ENCODE measurements around the gene GPR32. TPM values are rescaled to one million over a fixed set of nuclear protein-coding genes. Genes with fewer than 3 reads are reported as not detected.
"Not testable (repeated sequence)": the region's sequence is repeated elsewhere in the genome, so short reads cannot be mapped to it uniquely, and the experiment has no call there.

Gene GPR32
- polyA plus RNA-seq, 4 donors = not detected

DNA sequence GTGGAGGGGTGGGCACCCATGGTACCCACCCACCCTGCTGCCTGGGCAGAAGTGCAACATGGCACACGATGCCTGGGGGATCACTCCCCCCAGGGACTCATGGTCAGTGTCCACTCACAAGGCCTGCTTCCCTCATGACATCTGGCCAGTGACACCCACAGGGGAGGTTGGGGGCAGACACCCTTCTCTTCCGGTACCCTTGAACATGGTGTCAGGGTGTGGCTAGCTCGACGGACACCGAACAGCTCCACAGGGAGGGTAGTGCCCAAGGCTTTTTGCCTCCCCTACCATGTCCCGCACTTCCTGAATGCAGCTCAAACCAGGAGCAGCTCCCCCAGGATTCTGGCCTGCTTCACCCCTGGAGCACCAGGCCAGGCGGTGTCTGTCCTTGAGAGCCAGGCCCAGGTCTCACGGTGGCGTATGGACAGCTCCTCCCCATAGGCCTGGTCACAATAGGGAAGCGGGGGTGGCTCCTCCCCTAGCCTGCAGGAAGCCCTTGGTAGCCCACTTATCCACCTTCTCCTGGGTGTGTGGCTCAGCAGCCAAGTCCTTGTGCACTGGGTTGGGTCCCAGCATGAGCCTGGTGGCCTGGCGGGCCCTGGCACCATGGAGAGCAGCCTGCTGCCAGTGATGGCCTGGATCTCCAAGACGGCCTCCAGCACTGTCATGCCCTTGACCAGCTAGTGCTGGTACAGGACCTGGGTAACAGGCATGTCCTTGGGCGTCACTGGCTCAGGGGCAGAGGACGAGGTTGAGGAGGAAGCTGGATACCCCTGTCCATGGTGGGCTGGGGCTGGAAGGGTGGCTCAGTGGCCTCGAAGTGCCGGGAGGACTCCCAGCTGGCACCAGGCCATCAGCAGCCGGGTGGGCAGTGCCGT lies 27.8 kb downstream of the GPR32 start:
- no peak for DNase-seq (ENCODE audit: low read depth in 4 of 4, low spot score in 3 of 4)

DNA sequence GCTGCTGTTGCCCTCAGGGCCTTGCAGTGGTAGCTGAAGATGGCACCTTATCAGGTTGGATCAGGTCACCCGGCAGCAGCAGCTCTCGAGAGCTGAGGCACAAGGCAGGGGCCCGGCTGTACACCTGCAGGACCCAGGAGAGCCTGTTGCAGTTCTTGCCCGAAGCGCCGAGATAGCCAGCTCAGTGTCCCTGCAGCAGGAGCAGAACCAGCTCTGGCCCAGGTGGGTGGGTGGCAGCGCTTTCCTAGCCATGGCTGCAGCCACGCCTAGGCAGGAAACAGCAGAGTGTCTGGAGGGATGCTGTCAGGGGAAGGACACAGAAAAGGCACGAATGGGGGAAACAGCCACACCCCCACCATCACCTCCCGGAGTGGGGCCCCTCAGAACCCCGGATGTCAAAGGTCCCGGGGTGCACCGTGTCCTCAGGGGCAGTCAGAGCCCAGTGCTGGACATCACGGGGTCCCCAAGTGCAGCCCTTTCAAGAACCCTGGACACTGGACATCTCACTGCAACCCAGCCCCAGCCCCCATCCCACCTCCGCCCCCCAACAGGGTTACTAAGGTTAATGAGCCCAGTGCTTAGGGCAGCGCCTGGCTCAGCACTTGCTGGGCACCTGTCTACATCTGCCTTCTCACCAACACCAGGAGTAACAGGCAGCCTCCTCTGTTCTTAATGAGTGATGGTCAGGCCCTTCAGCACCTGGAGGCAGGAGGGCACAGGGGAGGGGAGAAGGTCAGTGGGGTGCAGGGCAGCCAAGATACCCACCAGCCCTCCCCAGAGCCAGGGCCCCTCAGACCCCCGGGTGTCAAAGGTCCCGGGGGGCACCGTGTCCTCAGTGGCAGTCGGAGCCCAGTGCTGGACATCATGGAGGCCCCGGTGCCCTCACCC lies 28.6 kb downstream of the GPR32 start:
- no peak for DNase-seq (ENCODE audit: low read depth in 4 of 4, low spot score in 3 of 4)

DNA sequence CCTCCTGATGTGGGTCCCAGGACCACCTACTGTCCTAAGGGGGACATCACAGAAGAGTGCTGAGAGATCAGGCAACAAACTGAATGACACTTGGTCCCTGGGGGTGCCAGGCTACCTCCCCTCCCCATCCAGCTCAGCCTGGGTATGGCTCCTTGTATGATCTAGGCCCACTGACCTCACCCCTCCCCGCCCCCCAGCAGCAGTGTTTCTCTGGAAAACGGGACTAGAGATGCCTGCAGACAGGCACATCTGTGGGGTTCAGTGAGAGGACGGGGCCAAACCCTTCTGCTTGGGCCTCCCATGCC lies 29.2 kb downstream of the GPR32 start:
- no peak for DNase-seq (ENCODE audit: low read depth in 4 of 4, low spot score in 3 of 4)

DNA sequence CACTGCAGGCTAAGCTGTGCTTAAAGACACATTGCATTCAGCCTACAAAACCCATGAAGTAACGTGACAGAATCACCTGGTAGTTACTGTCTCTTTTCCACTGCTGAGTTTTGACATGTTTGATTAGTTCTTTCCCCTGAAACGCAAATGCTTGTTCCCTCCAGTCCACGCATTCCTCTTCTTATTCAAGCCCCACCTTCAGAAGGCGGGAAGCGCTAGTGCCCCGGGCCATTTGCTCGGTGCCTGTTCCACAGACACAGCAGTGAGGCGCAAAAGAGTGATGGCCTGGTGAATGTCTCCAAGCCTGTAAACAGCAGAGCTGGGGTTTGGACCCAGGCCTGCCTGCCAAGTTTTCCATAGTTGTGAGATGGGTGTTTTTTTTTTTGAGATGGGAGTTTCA lies 30.8 kb downstream of the GPR32 start:
- DNase-seq (ENCODE audit: low read depth in 4 of 4, low spot score in 3 of 4) = no peak

DNA sequence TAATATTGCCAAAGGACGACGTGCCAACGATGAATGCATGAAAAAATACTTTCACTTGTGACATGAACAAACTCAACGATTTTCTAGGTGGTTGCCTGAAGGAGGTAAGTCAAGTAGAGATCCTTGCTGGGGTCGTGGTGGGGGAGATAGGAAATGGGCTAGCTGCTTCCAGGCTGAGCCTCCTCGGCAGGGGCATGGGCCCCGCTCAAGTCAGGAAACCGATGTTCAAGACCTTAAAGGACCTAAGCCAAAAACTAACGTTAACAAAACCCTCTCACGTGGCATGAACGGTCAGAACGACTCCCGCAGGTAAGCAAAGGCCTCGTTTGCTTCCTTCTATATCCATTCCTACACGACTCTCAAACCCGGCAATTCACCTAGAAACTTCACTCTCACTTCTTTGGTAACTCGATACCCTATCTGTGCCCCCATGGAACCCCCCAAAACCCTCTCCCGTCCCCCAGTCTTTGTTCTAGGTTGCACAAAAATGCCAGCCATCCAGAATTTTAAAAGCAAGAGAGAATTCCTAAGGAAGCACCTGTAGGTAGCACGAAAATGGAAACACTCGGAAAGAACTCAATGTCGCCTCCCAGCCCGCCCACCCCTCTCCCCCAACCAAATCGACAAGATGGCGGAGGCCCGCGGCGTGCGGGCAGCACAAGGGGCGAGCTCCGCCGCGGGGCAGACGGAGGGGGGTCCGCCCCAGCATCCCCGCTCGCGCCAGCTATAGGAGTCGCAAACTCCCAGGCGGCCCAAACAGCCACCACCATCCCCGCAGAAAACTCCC lies 33.6 kb downstream of the GPR32 start:
- DNase-seq (ENCODE audit: low read depth in 4 of 4, low spot score in 3 of 4) = no peak

DNA sequence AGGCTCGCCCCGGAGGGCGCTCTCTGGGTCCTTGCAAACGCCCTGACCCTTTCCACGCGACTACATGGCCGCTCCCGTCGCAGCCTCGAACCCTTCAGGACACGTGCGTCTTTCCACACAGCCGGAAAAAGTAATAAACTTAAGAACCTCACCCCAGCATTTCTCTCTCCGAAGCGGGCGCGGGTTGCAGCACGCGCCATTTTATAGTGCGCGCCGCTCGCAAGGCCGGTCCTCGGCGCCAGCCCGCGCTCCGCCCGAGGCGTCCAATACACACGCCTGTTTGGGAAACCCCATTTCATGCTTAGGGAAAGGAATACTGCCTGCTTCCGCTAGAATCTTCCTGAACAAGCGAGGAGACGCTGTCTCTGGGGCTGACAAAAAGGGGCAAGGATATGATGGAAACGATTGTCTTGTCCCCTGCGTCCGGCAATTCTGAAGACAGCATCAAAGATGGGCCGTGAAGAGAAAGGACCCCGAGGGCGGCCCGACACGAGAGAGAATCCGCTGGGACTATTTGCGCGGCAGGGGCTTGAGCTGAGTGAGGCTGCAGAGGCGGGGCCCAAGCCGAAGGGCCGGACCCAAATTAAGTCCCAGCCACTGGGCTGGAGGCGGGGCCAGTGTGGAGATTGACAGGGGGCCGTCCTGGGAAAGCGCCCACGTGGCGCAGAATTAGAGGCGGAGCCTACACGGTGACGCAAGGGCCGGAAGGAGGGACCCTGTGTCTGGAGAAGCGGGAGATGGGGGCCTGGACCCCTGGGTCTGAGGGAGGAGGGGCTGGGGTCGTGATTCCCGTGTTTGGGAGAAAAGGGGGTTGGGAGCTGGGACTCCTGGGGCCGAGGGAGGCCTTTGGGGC lies 34.4 kb downstream of the GPR32 start:
- DNase-seq (ENCODE audit: low read depth in 4 of 4, low spot score in 3 of 4) = peak; percentile 97 to 99 (median 98)

DNA sequence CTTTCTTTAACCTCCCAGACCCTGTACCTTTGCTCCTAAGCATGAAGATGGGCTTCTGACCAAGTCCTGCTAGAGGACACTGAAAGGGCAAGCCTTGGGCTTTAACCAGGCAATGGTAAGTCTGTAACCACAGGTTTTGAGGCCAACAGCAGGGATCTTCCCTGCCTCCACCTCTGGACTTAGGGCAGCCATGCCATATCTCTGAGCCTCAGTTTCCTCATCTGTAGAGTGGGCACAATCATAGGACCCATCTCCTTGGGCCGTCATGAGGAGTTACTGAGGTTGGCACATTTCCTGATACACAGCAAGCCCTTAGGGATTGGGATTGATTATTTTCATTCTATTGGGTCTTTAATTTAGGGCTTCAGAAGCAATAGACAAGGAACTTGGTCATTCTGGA lies 38.6 kb downstream of the GPR32 start:
- DNase-seq (ENCODE audit: low read depth in 4 of 4, low spot score in 3 of 4) = no peak

DNA sequence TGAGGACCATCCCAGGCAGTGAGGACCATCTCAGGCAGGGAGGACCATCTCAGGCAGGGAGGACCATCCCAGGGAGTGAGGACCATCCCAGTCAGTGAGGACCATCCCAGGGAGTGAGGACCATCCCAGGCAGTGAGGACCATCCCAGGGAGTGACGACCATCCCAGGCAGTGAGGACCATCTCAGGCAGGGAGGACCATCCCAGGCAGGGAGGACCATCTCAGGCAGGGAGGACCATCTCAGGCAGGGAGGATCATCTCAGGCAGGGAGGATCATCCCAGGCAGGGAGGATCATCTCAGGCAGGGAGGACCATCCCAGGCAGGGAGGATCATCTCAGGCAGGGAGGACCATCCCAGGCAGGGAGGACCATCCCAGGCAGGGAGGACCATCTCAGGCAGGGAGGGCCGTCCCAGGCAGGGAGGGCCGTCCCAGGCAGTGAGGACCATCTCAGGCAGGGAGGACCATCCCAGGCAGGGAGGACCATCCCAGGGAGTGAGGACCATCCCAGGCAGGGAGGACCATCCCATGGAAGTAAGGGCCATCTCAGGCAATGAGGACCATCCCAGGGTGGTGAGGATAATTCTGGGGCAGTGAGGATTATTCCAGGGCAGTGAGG lies 41.5 kb downstream of the GPR32 start:
- DNase-seq (ENCODE audit: low read depth in 4 of 4, low spot score in 3 of 4) = not testable (repeated sequence)

DNA sequence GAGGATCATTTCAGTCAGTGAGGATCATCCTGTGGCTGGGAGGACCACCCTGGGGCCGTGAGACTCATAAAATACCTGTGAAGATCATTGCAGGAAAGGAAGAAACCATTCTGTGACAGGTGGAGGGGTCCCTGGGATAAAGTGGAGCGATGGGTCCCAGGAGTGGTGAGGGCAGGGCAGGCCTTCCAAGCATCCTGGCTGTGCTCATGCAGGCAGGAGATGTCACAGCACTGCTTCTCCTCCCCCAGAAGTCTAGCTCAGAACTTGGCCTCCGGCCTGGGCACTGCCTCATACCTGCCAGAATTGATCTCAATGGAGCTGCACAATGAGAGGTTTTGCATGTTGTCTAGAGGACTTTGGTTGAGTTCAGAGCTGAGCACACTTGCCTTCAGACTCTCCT lies 42.2 kb downstream of the GPR32 start:
- DNase-seq (ENCODE audit: low read depth in 4 of 4, low spot score in 3 of 4) = no peak

DNA sequence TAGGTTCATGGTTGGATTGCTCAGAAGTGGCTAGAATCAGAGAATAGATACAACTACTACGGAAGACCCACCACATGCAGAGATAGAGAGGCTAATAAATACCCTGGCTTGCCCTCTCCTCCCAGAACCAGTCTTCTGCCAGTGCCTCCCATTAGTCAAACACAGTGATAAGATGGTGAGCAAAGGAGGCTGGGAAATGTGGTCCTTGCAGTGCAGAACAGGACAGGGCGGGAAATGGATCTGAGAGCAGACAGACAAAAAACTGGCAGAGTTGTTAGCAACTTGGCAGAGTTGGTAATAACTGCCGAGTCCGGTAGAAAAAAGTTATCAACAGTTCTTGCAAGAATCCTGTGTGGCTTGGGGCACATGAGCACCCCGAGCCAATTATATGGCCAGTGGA lies 44.6 kb downstream of the GPR32 start:
- DNase-seq (ENCODE audit: low read depth in 4 of 4, low spot score in 3 of 4) = no peak

DNA sequence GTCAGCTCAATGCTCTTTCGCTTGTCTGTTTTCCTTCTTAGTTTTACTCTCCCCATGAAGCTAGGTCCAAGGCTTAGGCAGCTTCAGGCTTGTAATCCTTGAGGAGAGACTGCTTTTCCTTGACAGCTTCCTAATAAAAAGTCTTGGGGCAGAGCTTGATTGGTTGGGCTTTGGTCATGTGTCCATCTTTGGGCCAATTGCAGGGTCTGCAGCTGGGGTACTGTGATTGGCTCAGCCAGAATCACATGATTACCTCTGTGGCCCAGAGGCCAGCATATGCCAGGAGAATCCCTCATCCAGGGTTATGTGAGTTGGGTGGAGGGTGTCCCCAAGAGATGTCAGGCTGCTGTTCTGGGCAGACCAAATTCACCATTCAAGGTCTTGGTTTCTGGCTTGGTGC lies 45.2 kb downstream of the GPR32 start:
- DNase-seq (ENCODE audit: low read depth in 4 of 4, low spot score in 3 of 4) = no peak

DNA sequence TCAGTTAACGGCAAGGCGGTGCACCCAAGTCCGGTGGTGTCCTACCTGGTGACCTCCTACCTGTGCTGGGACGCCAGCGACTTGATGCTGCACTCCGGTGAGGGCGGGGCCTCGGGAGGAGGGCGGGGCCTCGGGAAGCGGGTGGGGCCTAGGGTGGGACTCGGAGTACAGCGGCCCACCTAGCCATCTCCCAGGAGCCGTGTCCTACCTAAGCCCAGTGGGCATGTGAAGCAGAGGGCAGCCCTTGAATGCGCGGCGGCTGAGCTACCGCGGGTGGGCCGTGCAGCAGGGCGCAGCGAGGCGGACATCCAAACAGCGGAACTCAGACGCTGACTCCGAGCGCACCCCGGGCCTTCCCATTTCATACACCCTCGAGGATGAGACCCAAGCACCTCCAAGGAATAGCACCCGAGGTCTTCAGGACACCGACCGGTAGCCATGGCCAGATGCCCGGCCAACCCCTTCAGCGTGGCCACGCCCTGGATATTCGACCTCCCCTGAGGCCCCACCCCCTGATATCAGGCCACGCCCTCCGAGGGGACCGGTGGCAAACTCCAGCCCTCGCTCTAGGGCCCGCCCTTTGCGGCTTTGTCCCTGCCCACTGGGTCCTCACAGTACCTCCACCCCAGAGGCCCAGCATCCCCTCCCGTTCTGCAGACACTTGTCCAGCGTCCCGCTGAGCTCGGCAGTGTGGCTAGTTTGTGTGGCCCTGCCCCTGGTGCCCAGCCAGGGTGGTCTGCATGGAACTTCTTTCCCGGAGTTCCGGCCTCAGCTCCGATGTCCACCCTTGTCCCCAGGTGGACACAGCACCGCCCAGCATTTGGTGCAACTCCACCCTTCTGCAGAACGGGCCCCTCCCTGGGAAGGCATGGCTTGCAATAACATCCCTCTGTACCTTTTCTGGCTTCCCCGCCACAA lies 47.9 kb downstream of the GPR32 start:
- no peak for DNase-seq (ENCODE audit: low read depth in 4 of 4, low spot score in 3 of 4)

DNA sequence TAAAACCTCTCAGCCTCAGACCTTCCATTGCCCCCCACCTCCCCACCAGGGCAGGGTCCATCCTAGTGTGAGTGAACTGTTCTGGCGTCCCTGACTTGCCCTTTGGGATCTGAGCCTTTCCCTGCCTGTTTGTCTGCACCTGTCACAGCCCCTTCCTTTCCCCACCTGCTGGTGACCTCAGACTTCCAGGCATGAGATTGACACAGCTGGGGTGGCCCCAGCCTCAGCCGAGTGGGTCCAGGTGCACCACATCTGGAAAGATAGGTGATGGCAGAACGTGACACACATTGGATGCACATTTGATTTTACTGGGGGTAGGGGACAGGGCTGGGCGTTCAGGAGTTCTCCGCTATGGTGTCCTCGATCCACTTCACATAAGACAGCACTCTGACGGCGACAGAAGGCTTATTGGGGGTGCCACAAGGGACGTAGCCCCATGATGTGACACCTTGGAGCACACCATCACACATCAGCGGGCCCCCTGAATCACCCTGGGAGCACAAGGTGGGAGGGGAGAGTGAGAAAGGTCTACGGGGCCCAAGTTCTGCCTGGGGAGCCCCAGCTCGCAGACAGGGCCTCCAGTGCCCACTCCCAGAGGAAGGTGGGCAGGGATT lies 48.7 kb downstream of the GPR32 start:
- no peak for DNase-seq (ENCODE audit: low read depth in 4 of 4, low spot score in 3 of 4)

DNA sequence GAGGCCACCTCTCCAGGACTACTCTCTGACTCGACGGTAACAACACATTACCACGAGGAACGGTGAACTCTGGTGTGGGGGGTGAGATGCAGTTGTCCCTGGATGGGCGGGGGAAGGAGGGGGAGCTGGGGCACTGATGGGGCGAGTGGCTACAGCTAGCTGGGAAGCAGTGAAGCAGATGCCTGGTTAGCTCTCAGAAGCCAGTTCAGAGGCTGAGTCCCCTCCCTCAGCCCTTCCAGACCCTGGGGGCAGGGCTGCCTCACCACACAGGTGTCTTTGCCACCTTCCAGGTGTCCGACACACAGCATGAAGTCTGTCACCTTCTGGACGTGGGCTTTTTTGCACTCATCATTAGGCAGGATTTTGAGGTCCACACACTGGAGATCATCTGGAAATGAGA lies 49.4 kb downstream of the GPR32 start:
- DNase-seq (ENCODE audit: low read depth in 4 of 4, low spot score in 3 of 4) = no peak

DNA sequence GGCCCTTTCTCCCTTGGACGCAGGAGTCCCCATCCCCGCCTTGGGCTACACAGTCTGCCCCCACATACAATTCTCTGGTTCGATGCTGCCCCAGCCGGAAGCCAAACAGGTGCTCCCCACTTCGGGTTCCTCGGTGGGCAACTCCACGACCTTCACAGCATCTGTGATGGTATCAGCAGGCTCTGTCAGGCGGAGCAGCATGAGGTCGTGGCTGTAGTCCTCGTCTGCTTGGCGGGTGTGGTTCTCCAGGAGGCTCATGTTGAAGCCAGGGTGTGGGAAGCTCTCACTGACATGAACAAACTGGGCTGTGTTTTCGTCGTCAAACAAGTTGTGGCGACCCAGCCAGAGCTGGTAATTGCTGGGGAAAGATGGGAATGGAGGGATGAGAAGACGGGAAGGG lies 49.8 kb downstream of the GPR32 start:
- DNase-seq (ENCODE audit: low read depth in 4 of 4, low spot score in 3 of 4) = no peak

DNA sequence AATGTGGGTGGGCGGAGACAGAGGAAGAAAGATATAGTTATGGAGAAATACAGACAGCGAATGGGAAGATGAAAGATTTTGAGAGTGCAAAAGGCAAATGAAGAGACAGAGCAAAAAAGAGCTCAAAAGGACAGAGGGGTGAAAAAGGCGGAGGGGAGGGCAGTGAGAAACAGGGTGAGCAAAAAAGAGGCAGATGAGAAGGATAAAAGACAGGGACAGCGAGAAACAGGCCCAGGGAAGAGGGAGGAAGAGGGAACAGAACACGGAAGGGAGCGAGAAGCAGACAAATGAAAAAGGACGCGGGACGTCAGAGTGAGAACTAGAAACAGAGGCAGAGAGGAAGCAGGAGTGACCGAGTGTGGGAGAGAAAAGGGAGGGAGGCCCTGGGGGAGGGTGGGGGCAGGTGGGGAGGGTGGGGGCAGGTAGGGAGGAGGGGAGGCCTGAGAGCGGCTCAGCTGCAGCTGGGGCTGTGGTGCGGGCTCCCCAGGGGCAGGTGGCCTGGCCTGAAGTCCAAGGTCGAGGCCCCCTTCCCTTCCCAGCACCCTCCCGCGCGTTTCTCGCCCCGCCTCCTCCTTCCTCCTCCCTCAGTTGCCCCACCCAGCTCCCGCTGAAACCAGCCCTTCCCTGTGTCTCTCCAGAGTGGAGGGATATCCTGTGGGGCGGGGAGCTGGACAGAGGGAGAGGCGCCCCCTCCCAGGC lies 50.4 kb downstream of the GPR32 start:
- DNase-seq (ENCODE audit: low read depth in 4 of 4, low spot score in 3 of 4) = no peak

DNA sequence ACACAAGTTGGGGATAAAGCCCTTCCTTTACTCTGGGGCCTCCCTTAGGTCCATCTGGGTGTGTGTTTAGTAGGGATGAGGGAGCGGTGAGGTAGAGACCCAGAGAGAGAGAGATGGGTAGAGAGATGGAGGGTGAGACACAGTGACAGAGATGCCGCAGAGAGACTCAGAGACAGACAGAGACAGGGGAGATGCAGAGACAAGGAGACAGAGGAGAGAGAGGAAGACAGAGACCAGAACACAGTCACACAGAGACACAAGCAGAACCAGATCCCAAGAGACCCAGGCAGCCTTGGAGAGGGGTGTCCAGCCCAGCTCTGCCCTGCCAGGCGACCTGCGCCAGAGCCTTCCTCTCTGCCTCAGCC lies 51.0 kb downstream of the GPR32 start:
- DNase-seq (ENCODE audit: low read depth in 4 of 4, low spot score in 3 of 4) = no peak
